Prostate gland (tissue), 2 donors: ENCODE results near the gene MRPS18A. TPM values are rescaled to one million over a fixed set of nuclear protein-coding genes. Genes with fewer than 3 reads are reported as not detected.

Experiments used
- DNase-seq: peaks from one replicate; pipeline ENCODE4 v3.0.0-alpha.2; 2019; ENCODE audit warnings: low spot score
- H3K27ac ChIP-seq, 2 donors: fragments of 200-600 bp; sonication (generic); 2 replicates each; pipeline ENCODE4 v1.5.1; 2017 to 2019
- H3K27me3 ChIP-seq: fragments of 200-600 bp; sonication (generic); replicated peaks from 2 replicates; pipeline ENCODE4 v1.5.1; 2019; ENCODE audit not compliant: insufficient read depth
- H3K36me3 ChIP-seq, 2 donors: fragments of 200-600 bp; sonication (generic); 1 replicate in 1 of 2; 2 replicates in 1 of 2; pipeline versions ENCODE4 v1.5.1 to v1.8.1; 2017 to 2019
- H3K4me1 ChIP-seq: fragments of 200-600 bp; sonication (generic); replicated peaks from 2 replicates; pipeline ENCODE4 v1.5.1; 2019
- H3K4me3 ChIP-seq, 2 donors: fragments of 200-600 bp; sonication (generic); 2 replicates each; pipeline ENCODE4 v1.5.1; 2017 to 2019
- H3K9me3 ChIP-seq: fragments of 200-600 bp; sonication (generic); 2 replicates; pipeline ENCODE4 v1.5.1; 2017
- CTCF ChIP-seq, 4 experiments: fragments of 200-600 bp in 2 of 4; fragments of 450-650 bp in 2 of 4; sonication (generic) in 2 of 4; IDR thresholded peaks; 1 replicate in 3 of 4; 2 replicates in 1 of 4; pipeline ENCODE4 v1.5.1; 2016 to 2019; ENCODE audit warnings: antibody characterized with exemption in 4 of 4, mild to moderate bottlenecking in 2 of 4, moderate library complexity in 2 of 4
- POLR2A ChIP-seq: fragments of 450-650 bp; IDR thresholded peaks from one replicate; pipeline ENCODE4 v1.6.1; 2016; ENCODE audit warnings: antibody characterized with exemption, mild to moderate bottlenecking
- POLR2AphosphoS5 ChIP-seq: sonication (generic); formaldehyde crosslinking; IDR thresholded peaks from one replicate; pipeline ENCODE4 v1.6.1; 2017; ENCODE audit warnings: antibody characterized with exemption
- WGBS: methylation state at CpG from one replicate; pipeline ENCODE4 v1.1.5; 2018; 5-methylcytosine and 5-hydroxymethylcytosine counted together
- intact Hi-C: fragments of 100-400 bp; cut with DNase I; formaldehyde crosslinking; loops from one replicate; pipeline ENCODE4 v1.14.2; 2022
- total RNA-seq, 2 donors: library from RNA; depleted of rRNA; stranded (reverse); fragments of >200 nt; gene quantifications; one replicate each; pipeline ENCODE4 v1.1.0, GENCODE V29; 2016

The MRPS18A gene
- total RNA-seq, 2 donors from 2014 or later, result 56.6 to 56.9 TPM

GRCh38 chr6:43707269-43707668 lies 19.7 kb upstream of the MRPS18A start:
- no peaks in the 10 kb centered on the region for H3K36me3 ChIP-seq
- no peak for DNase-seq
- no peaks in the 10 kb centered on the region for H3K9me3 ChIP-seq
- H3K27ac ChIP-seq, result peak overlapping the region in 1 of 2 donors; percentile 72
- no peak for TF ChIP-seq POLR2AphosphoS5
- TF ChIP-seq POLR2A, result no peak
- TF ChIP-seq CTCF (IDR thresholded peaks at IDR 0.05), result no peak
- no peak overlapping the region for H3K4me3 ChIP-seq
- intact Hi-C loops, result no loop called here
- peaks cover 10% of the 10 kb centered on the region for H3K4me1 ChIP-seq
- H3K27me3 ChIP-seq, result no peaks in the 10 kb centered on the region
- 77% methylated on average over 7 of the region's 7 CpGs for WGBS

DNA sequence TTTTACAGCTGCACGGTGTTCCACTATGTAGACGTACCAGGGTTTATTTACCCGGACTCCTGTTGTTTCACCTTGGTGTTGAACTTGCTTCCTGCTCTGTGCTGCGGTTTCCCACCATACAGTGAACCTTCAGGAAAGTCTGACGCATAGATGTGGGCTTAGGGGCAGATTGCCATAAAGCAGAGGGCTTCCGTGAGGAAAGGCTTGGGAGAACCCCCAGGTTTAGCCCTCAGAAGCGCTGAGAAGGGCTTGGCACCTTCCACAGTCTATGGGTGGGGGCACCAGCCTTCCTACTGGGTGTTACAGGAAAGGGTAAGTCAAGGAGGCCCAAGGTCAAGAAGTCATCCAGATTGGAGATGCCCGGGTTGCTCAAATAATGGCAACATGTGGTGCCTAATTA lies 19.2 kb upstream of the MRPS18A start:
- no peaks in the 10 kb centered on the region for H3K36me3 ChIP-seq
- TF ChIP-seq CTCF (IDR thresholded peaks at IDR 0.05), result no peak
- peak; percentile 71 for TF ChIP-seq POLR2AphosphoS5
- H3K27ac ChIP-seq, result peak overlapping the region in 1 of 2 donors; percentile 72
- intact Hi-C loops, result no loop called here
- no peak overlapping the region for H3K4me3 ChIP-seq
- no peaks in the 10 kb centered on the region for H3K27me3 ChIP-seq
- DNase-seq, result no peak
- H3K9me3 ChIP-seq, result no peaks in the 10 kb centered on the region
- 51% methylated on average over 8 of the region's 8 CpGs for WGBS
- peaks cover 10% of the 10 kb centered on the region for H3K4me1 ChIP-seq

DNA sequence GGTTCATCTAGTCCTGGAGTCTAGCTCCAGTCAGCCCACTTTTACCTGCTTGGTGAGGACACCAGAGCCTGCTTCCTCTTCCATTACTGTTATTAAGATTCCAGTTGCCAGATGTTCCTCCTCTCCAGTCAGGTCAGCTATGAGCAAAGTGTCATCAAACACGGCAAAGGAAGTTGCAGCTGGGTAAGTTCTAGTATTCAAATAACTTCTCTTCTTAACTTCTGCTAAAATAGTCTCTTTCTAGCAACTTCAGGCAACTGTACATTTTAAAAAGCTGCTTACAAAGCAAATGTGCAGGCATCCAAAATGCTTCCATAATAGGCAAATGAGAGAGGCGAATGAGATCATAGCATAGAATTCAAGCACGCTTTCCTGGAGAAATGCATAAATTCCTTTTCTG lies 18.4 kb upstream of the MRPS18A start:
- peaks cover 10% of the 10 kb centered on the region for H3K4me1 ChIP-seq
- no peak for DNase-seq
- no peaks in the 10 kb centered on the region for H3K9me3 ChIP-seq
- TF ChIP-seq POLR2AphosphoS5, result no peak
- TF ChIP-seq POLR2A, result no peak
- TF ChIP-seq CTCF (IDR thresholded peaks at IDR 0.05), result no peak
- no peaks in the 10 kb centered on the region for H3K27me3 ChIP-seq
- H3K4me3 ChIP-seq, result no peak overlapping the region
- WGBS, result 30% methylated on average over 3 of the region's 3 CpGs
- no peaks in the 10 kb centered on the region for H3K36me3 ChIP-seq
- intact Hi-C loops, result no loop called here
- peak overlapping the region in 1 of 2 donors; percentile 72 for H3K27ac ChIP-seq

GRCh38 chr6:43703512-43704429 lies 16.2 kb upstream of the MRPS18A start:
- no peak for DNase-seq
- intact Hi-C loops, result no loop called here
- Histone ChIP-seq H3K27me3 (no peaks in the 10 kb centered on the region), H3K4me1 (peaks cover 13% of the 10 kb centered on the region), H3K4me3 (no peak overlapping the region), H3K27ac (peak overlapping the region in 1 of 2 donors; percentile 72), H3K36me3 (no peaks in the 10 kb centered on the region), H3K9me3 (no peaks in the 10 kb centered on the region)
- TF ChIP-seq CTCF (IDR thresholded peaks at IDR 0.05), result no peak
- 82% methylated on average over 8 of the region's 8 CpGs for WGBS
